Breast epithelium (tissue), 3 donors: ENCODE results near the gene NNT.

Source experiments
- POLR2A ChIP-seq: fragments of 450-650 bp; IDR thresholded peaks from one replicate; pipeline ENCODE4 v1.6.1; 2016; ENCODE audit warnings: antibody characterized with exemption, mild to moderate bottlenecking, moderate library complexity
- TF ChIP-seq, protein P1 (sequence below), 3 donors: fragments of 450-650 bp; IDR thresholded peaks; one replicate each; pipeline ENCODE4 v1.5.1; 2016 to 2017; ENCODE audit warnings: antibody characterized with exemption in 3 of 3, mild to moderate bottlenecking in 3 of 3, moderate library complexity in 3 of 3

- TF ChIP-seq POLR2A, result no peak
- TF ChIP-seq, protein P1, sequence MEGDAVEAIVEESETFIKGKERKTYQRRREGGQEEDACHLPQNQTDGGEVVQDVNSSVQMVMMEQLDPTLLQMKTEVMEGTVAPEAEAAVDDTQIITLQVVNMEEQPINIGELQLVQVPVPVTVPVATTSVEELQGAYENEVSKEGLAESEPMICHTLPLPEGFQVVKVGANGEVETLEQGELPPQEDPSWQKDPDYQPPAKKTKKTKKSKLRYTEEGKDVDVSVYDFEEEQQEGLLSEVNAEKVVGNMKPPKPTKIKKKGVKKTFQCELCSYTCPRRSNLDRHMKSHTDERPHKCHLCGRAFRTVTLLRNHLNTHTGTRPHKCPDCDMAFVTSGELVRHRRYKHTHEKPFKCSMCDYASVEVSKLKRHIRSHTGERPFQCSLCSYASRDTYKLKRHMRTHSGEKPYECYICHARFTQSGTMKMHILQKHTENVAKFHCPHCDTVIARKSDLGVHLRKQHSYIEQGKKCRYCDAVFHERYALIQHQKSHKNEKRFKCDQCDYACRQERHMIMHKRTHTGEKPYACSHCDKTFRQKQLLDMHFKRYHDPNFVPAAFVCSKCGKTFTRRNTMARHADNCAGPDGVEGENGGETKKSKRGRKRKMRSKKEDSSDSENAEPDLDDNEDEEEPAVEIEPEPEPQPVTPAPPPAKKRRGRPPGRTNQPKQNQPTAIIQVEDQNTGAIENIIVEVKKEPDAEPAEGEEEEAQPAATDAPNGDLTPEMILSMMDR (IDR thresholded peaks at IDR 0.05), result no peak
Observed at GRCh38 chr5:43648499-43649124, 45.6 kb downstream of the NNT start.
